ENCODE measurements around the gene RNASE8. TPM values are rescaled to one million over a fixed set of nuclear protein-coding genes. Genes with fewer than 3 reads are reported as not detected.

RNASE8 gene
- total and polyA plus RNA-seq, 10 of the 15 experiments (the other 5 are each of a cell fraction or from before 2014, with no cell fraction given): not detected

- TF ChIP-seq BHLHE40 (IDR thresholded peaks at IDR 0.05; ENCODE audit: borderline replicate concordance in 1 of 2, low read depth in 2 of 2, low read length in 1 of 2) (no peak), BACH1 (IDR thresholded peaks at IDR 0.05; ENCODE audit: borderline replicate concordance) (no peak)
These were observed 32.2 kb downstream of the RNASE8 start (continued) for GRCh38 chr14:21089877-21090193.

DNA sequence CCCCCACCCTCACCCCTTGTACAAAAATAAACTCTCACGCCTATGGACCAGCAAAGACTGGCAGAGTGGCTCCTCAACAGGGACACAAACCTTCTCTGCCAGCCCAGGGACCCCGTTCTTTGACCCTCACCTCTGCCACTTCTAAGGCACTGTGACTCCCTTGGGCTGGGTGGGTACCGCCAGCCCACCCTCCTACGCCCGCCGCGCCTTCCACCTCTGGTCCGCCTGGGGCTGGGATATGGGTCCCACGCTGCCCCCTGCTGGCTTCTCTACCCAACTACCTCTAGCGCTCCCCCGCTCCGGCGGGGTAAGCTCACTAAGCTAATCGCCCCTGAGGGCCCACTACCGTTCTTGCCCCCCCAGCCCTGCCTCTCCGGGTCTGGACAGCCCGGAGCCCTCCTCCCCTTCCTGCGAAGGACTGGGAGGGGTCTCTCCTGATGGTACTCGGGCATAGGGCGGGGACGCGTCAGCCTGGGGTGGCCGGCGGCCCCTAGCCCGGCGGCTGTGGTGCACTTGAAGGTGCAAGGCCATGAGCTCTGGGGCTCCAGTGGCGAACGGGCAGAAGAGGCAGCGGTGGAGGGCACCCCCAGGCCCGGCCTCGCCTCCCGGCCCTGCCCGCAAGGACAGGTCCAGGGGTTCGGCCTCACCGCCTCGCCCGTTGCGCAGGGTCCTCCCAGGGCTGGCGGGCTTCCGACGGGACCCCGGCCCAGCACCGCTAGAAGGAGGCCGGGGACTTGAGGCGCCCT is 32.7 kb downstream of the RNASE8 start:
- Histone ChIP-seq H3K27ac (ENCODE audit: control insufficient read depth, insufficient read depth) (no peak overlapping the region), H3K4me2 (ENCODE audit: control insufficient read depth, insufficient read depth) (no peak overlapping the region), H3K79me2 (ENCODE audit: control insufficient read depth, insufficient read depth, low read length) (no peaks in the 10 kb centered on the region), H3K9me3 (replicated peaks; ENCODE audit: control insufficient read depth, insufficient read depth, low read length) (no peaks in the 10 kb centered on the region), H3K36me3 (ENCODE audit: control insufficient read depth in 2 of 2, insufficient read depth in 2 of 2, low read length in 1 of 2) (no peaks in the 10 kb centered on the region), H3K9ac (ENCODE audit: control insufficient read depth, insufficient read depth, low read length) (no peak overlapping the region), H3K4me3 (no peak overlapping the region), H3K27me3 (replicated peaks in 1 of 2; ENCODE audit: control insufficient read depth in 2 of 2, insufficient read depth in 2 of 2, low read length in 1 of 2) (no peaks in the 10 kb centered on the region), H2AFZ (ENCODE audit: control insufficient read depth, low read depth, low read length) (no peak overlapping the region), H4K20me1 (ENCODE audit: control insufficient read depth, insufficient read depth) (no peaks in the 10 kb centered on the region), H3K4me1 (ENCODE audit: control insufficient read depth, insufficient read depth, low read length) (no peaks in the 10 kb centered on the region)
- in situ Hi-C loops (cut with MboI) (no loop called here), intact Hi-C loops (cut with micrococcal nuclease; ENCODE audit: unreplicated experiment) (no loop called here)
- TF ChIP-seq CBFB (IDR thresholded peaks at IDR 0.05; ENCODE audit: low read depth) (no peak), RB1 (IDR thresholded peaks at IDR 0.05; ENCODE audit: borderline replicate concordance) (no peak), CTCF (IDR thresholded peaks at IDR 0.05 in 2 of 3, conservative IDR thresholded peaks at IDR 0.05 in 1 of 3; ENCODE audit: control insufficient read depth in 2 of 3, extremely low read depth in 1 of 3, insufficient read depth in 1 of 3, low read depth in 3 of 3, low read length in 3 of 3) (peak; percentile 16 to 33 (median 16); a peak in 4 of 6 replicates), RAD21 (IDR thresholded peaks at IDR 0.05; ENCODE audit: insufficient read depth, low read depth, low read length) (peak; percentile 28; the same call in 1 of the 2 replicates), SIN3A (IDR thresholded peaks at IDR 0.05; ENCODE audit: low read depth, low read length) (no peak), POLR2AphosphoS2 (IDR thresholded peaks at IDR 0.05; ENCODE audit: low read depth, low read length) (no peak), STAT3 (IDR thresholded peaks at IDR 0.05; ENCODE audit: low read depth, low read length) (no peak), TAF1 (IDR thresholded peaks at IDR 0.05; ENCODE audit: borderline replicate concordance, low read depth, low read length) (no peak), ZBTB33 (IDR thresholded peaks at IDR 0.05) (peak; percentile 100)
- TF ChIP-seq, protein P1, sequence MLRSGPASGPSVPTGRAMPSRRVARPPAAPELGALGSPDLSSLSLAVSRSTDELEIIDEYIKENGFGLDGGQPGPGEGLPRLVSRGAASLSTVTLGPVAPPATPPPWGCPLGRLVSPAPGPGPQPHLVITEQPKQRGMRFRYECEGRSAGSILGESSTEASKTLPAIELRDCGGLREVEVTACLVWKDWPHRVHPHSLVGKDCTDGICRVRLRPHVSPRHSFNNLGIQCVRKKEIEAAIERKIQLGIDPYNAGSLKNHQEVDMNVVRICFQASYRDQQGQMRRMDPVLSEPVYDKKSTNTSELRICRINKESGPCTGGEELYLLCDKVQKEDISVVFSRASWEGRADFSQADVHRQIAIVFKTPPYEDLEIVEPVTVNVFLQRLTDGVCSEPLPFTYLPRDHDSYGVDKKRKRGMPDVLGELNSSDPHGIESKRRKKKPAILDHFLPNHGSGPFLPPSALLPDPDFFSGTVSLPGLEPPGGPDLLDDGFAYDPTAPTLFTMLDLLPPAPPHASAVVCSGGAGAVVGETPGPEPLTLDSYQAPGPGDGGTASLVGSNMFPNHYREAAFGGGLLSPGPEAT (IDR thresholded peaks at IDR 0.05; ENCODE audit: low read depth): no peak
- ChIA-PET POLR2A (no interaction called here), SMC1A (ENCODE audit: uncharacterized antibody, unreplicated experiment) (interaction anchor here (1.3 to 2.6 kb wide), 3 partner anchors 15 to 75 kb away, joined by 4 to 10 read pairs (median 7); no protein-coding TSS in a partner anchor), CTCF (interaction anchor here (0.6 to 5.6 kb wide), 8 partner anchors 13 to 77 kb away, joined by 3 to 61 read pairs (median 8); partner anchors contain the start of genes ARHGEF40 and TMEM253), RAD21 (ENCODE audit: unreplicated experiment) (interaction anchor here (1.1 to 2.7 kb wide), 4 partner anchors 14 to 75 kb away, joined by 3 to 12 read pairs (median 9); no protein-coding TSS in a partner anchor)
- no peak for DNase-seq (ENCODE audit: low read depth, low spot score)
- FAIRE-seq: no peak
- no TSS peak for BruUV-seq (replicated peaks)
- 82% methylated on average over 25 of the region's 45 CpGs for WGBS (ENCODE audit: insufficient coverage, insufficient replicate concordance, low lambda C conversion rate, missing lambda C conversion rate)
- no peak for ATAC-seq

Data from GM12878 (cell line).